Renal pelvis (tissue), 4 donors: Measurements from ENCODE around the gene POFUT2. TPM values are rescaled to one million over a fixed set of nuclear protein-coding genes. Genes with fewer than 3 reads are reported as not detected.

ENCODE experiments used
- DNase-seq: peaks from one replicate; pipeline ENCODE4 v3.0.0-alpha.2; 2013
- polyA plus RNA-seq, 3 donors: library from polyadenylated mRNA; unstranded; fragments of 120-200 nt; gene quantifications; one replicate each; pipeline ENCODE4 v1.2.1, GENCODE V29; 2013; ENCODE audit not compliant: insufficient read length in 3 of 3

Gene POFUT2
- polyA plus RNA-seq, 3 donors = 37.9 to 41.3 (median 38.1) TPM

DNA sequence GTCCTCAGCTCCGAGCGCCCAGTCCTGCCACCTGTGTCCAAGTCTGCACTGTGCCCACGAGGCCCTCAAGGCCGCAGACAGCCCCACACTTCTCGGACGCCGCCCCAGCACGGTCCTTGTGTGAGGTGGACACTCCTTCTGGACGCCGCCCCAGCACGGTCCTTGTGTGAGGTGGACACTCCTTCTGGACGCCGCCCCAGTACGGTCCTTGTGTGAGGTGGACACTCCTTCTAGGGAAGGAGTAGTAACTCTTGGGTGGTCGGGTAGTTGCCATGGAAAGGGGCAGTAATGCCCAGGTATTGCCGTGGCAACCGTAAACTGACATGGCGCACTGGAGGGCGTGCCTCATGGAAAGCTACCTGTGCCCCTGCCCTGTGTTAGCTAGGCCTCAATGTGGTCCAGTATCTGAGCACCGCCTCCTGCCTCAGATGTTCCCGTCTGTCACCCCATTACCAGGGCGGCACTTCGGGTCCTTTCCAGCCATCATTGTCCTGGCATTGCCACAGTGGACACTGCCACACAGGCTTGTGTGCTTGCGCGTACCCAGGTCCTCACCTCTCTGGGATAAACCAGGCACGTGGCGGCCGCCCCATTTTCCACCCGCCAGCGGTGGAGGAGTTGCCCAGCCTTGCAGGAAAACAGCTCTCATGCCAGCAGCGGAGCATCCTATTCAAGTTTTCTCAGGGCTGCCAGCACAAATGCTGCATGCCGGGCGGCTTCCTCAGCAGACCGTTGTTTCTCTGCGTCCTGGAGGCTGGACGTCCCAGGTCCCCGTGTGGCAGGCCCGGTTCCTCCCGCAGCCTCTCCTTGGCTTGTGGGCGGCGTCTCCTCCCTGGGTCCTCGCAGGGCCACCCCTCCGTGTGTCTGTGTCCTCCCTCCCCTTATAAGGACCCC is 40.8 kb upstream of the POFUT2 start:
- DNase-seq = no peak

DNA sequence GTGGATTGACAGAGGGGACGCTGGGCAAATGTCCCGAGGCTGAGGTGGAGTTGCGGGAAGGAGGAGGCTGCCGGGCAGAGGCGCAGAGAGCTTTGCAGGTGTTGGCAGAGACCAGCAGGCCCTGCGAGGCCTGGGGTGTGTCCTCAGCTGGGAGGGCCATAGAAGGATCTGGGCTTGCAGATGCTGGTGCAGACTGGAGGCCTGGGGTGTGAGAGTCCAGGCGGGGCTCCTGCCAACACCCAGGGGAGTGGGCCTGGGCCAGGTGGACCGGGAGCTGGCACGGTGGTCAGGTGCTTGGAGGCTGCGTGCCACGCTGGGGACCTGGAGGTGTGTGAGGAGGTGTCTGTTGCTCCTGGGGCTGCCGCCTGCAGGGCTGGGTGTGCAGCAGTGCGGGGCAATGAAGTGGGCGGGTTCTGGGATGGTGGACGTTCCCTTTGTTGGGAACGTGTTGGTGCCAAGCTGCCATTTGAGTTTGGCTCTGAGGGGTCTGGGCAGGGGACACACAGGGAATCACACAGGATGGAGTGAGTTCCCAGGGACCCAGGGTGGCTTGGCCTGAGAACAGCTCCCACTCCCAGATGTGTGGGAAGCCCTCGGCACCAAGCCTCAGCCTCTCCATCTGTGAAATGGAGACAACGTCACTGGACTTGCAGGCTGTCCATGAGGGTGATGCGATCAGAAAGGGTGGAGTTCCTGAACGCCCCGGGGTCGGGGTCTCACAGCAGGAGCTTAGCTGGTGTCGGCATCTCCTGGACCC is 39.9 kb upstream of the POFUT2 start:
- DNase-seq = no peak

DNA sequence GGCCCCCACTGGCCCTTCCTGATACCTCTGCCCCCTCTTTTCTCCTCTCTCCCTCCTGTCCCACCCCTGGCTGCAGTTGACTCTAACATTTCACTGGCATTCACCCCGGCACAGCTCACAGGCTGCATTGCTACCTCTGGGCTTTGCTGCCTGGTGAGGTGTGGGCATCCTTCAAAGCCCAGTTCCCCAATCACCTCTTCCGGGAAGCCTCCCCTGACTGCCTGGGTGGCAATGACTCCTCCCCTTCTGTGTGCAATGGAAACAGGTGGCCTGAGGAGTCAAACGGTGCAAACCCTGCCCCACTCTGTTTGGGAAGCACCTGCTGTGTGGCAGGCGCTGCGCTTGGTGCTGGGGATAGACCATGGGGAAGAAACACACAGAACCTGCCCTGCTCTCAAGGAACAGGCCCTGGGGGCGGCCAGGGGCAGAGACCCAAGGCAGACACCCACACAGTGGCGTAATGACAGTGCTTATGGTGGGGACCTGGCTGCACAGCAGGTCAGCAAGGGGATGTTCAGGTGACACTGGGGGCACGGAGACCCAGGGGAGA is 39.3 kb upstream of the POFUT2 start:
- DNase-seq = no peak

DNA sequence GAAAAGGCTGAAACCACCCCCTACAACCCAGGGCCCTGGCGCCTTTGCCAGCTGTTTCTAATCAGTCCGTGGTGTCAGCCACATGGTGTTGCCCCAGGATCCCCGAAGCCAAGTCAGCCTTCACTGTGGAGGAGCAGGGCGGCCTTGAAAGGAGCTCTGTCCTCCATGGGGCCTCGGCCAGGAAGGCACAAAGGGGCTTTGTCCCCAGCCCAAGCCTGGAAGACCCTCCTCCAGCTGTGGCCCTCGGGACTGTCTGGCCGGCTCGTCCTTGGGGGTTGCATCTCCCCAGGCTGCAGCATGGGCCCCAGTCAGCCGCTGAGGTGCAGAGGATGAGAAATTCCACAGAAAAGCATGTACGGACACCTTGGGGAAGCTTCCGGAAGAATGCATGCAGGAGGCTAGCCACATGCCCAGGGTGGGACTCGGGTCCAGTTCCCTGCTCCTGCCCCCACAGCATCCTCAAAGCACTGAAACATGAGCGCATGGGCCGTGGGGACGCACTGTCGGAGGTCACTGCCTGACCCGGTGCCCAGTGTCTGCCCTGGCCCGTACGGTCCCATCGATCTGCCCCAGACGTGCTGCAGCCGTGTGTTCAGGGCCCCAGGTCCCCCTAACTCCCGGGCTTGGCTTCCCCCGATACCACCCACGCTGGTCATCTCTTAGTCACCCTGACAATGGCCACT is 38.6 kb upstream of the POFUT2 start:
- DNase-seq = no peak

DNA sequence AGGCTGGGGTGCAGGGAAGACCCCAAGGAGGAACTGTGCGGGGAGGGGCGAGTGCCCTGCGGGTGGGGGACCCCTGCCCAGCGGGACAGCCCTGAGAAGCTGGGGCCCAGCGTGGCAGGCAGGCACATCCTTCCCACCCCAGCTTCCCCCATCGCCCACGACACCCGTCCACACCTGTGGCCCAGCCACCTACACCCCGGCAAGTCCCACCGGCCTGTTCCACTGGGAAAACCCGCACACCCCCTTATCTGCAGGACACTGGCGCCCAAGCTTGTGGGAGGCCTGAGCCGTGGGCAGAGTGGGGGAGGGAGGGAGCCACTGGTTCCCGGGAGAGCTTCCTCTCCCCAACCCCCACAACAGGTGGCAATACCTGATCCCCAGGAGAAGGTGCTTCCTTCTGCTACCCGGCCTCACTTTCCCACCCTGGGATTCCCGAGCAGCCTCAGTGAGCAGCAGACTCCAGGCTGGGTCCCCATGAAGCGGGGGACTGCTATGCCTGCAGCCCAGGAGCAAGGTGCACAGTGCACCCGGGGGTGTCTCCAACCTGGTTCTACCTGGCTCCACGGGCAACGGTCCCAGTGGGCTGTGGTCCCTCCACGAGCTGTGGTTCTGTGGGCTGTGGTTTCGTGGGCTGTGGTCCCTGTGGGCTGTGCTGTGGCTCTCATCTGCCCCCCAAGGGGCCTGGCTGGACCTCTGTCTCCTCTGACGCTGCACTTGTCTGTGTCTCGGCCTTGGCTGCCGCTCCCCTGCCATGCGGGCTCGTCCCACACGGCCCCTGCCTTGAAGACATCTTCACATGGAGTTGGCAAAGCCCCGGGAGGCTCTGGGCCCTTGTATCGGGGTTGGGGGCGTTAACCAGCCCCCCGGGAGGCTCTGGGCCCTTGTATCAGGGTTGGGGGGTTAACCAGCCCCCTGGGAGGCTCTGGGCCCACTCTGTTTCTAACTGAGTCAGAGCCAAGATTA is 37.8 kb upstream of the POFUT2 start:
- no peak for DNase-seq

DNA sequence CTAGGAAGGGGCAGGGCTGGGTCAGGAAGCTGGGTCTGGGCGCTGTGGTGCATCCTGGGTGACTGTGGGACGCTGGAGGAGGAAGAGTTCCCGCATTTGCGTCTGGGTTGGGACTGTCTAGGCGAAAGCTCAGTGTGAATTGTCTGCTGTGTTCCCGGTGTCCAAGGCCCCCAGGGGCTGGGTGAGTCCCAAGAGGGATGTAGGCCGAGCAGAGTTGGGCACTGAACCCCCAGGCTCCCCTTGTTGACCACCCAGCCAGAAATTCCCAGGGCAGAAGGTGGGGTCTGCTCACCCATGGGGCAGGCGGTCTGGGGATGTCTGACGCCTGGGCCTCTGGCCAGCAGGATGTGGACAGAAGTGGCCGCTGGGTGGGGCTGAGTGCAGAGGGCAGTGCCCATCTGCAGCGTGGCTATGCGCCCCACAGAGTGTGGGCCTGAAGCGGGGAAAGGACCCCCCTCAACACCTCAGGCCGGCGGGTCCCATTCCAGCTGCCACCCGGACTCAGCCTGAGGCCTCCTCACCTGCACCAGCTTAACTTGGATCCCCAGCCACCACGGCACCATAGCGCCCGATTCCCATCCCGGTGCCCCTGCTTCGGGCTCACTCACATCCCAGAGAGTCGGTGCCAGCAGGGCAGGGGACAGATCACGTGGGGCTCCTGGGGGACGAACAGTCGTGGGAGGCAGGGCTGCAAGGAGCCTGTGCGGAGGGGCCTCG is 37.0 kb upstream of the POFUT2 start:
- no peak for DNase-seq

DNA sequence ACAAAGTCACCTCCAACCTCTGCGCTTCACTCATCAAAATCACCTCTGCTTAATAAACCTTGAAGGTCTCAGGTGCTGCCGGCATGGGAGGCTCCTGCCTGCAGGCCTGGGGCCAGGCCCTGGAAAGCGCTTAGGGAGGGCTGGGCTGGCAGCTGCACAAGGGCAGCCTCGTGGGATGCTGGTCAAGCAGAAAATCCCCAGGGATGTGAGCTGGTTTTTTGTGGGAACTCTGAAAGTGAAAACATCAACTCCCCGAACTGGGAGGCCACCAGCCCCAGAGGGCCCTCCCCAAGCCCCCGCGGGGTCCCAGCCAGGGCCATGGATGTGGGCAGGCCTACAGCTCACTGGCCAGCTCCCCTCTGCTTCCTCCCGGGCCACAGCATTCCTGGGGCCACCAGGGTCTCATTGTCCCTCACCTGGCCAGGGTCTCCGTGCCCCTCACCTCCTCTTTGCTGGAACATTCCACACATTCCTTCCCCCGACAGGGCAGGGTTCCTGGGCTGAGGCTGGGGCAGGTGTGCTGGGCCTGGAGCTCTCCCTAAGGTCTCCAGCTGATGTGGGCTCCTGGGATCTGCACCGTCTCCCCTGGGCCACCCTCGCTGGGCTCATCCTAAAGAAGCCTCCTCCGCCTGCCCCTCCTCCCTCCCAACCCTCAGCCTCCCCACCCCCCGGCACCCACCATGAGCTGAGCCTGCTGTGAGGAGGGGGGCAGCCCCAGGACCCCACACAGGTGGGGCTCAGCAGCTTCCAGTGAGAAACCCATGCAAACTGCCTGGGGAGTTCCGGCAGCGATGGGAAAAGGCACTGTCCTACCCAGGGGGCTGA is 36.0 kb upstream of the POFUT2 start:
- no peak for DNase-seq

DNA sequence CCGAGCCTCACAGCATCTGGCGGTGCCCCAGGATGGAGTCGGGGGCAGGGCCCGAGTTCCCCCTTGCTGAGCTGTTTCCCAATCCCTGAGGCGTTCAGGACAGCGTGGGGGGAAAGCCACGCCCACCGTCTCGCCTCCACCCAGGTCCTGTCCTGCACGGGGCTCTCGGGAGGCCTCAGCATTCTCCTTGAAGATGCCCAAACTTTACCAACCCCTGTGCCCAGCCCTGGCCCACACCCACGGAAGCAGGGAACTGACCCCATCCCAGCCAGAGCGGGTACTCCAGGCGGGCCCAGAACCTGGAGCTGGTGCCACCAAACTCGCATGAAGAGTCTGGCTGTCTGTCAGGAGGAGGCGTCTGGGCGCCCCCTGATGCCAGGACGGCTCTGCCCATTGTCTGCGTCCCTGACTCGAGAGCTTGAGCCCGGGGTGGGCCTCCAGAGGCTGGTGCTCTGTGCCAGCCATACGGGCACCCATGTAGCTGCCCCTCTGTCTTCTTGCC is 35.3 kb upstream of the POFUT2 start:
- DNase-seq = no peak

DNA sequence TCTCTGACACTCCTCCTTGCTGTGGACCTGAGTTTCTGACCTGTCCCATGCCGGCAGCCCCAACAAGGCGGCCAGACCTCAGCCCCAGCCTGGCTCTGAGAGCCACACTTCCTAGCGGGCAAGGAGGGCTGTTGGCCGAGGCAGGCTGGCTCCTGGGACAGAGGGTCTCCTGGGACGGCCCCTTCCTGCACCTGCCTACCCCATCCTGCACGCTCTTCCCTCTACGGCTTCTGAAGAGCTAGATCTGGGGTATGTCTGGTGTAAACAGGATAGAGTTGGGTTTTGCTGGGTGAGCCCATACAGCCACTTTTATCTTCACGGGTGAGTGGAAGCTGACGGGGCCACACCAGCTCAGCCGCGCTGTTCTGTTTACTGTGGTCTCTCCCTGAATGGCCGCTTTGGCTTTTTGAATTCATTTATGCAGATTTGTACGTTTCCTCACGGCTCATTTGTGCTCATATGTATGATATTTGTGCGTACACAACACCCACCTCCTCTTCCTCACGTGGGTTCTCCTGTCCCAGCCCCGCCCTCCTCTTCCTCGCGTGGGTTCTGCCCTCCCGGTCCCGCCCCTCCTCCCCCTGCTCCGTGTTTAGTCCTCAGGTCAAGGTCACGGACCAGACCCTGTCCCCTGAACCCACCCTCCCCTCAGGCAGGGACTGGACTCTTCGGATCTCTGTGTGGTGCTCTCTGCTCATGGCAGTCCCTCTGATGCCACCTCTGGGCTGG is 34.7 kb upstream of the POFUT2 start:
- no peak for DNase-seq

DNA sequence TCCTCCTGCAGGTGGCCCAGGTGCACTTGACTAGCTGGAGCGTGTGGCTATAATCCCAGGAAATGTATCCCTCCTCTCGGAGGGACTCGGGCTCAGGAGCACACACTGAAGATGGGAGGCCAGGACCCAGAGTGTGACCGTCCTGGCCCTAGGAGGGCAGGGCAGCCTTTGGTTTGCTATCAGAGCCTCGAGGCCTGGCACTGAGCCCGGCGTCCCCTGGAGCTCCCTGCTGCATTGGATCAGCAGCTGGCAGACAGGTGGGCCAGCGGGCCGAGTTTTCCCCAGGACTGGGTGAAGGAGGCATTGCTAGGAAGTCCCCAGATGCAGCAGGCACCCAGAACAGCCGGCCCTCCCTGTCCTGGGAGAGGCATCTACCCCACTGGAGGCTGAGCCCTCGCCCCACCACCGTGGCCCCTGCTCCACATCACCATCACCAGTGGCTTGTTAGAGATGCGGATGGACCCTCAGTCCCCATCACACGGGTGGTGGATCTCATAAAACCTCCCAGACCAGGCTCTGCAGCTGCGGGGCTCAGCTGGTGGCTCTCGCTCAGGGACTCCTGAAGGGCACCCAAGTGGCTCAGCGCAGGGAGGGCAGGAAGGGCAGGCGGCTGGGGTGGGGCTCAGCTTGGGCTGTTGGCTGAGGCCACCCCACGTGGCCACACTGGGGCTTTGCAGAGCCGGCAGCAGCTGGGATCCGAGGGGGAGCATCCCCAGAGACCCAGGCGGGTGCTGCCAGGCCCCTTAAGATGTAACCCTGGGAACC is 32.7 kb upstream of the POFUT2 start:
- DNase-seq = no peak

DNA sequence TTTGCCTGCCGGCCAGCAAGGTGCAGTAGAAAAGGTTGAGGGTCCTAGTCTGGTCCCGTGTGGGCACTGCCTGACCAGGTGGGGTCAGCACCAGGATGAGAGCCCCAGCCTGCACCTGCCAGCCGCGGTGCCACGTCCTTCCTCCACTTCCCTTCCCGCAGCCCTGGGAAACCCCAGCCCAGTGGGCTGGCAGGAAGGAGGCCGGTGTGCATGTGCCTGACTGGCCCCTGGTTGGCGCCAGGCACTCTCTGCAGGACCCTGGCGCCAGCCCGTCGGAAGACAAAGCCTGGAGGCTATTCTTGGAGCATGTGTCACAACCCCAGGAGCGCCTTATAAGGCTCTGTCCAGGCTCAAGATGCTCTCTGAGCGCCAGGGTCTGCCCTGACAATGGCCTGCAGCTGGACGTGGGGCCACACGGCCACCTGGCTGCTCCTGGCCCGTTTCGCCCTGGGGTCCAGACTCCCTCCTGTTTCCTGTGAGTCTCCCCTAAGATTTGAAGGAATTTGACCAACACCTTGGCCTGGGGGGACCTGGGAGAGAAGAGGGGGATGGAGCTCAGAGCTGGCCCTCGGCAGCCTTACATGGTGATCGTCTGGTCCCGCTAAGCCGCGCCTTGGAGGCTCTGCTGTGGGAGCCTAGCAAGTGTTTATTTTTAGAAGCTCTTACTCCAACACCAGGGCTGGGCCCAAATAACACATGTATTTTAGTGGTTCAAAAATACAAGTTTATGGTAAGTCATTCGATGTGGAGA is 31.9 kb upstream of the POFUT2 start:
- DNase-seq = no peak

DNA sequence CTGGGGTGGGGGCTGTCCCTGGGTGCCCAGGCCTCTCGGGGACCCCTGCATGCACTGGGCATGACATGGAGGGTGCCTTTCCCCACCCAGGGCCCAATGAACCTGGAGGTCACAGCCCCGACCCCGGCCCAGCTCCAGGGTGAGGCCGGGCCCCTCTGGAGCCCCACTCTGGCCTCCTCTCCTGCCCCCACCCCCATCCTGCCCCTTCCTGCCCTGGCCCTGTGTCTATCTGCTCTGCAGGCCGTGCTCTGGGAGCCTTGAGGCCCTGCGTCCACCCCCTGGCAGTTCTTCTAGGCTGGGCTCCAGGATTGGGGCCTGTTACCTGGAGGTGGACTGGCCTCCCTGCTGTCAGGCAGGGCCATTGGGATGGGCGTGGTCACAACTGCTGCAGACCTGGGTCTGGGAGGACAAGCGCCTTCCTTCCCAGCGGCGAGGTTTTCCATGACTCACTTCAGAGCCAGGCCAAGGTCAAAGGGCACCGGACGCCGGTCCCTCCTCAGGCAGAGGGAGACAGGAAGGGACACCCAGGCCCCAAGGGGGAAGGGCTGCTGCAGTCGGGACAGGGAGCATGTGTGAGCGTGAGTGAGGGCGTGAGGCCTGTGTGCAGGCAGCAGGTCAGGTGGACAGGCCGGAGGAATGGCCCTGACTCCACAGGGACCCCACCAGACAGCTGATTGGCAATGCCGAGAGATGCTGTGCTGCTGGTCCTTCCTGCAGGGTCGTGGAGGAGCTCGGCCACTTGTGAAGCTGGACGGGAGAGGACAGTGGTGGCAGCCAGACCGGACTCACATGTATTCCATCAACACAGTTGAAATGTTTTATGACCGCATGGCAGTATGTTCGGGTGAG is 31.1 kb upstream of the POFUT2 start:
- DNase-seq = no peak

DNA sequence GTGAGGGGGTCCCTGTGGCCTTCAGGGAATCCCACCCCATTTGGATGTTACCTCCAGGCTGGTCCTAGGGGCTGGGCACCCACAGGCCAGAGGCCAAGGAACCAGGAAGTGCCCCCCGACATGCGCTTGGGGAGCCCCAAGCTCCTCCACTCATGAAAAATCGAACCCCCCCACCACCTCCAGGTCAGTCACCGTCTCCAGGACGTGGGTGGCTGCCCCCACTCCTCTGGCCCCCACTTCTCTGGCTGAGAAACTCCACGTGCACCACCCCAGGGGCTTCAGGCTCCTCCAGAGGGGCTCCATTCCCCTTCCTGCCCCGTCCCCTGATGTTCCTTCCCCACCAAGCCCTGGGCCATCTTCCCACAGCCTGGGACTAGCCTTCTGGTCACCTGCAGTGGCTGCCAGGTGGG is 30.5 kb upstream of the POFUT2 start:
- DNase-seq = no peak

DNA sequence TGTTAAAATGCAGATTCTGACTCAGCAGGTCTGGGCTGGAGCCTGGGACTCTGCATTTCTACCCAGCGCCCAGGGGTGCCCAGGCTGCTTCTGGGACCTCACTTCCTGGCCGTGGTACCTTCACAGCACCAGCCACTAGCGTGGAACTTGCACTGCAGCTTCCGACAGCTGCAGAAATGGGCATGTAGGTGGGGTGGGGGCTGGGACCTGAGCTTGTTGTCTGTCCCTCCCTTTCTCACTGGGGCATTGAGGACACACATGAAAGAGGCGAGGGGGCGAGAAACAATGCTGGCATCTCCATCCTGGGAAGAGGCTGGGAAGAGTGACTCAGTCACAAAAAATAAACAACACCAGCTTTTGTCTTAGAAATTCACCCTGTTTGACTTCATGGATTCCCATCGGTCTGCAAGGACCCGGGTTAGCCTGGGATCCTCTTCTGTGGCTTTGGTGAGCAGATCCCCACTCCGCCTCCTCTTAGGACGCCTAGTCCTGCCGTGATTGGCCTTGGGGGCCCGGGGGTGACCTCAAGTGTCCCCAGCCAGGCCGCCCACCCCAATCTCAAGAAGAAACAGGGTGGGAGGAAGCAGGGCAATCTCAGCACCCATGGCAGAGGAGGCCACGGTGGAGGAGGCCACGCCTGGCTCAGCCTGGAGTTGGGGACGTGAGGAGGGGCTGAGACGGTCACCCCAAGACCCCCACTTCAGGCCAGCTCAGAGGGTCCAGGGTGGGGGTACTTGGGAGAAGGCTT is 29.9 kb upstream of the POFUT2 start:
- no peak for DNase-seq

DNA sequence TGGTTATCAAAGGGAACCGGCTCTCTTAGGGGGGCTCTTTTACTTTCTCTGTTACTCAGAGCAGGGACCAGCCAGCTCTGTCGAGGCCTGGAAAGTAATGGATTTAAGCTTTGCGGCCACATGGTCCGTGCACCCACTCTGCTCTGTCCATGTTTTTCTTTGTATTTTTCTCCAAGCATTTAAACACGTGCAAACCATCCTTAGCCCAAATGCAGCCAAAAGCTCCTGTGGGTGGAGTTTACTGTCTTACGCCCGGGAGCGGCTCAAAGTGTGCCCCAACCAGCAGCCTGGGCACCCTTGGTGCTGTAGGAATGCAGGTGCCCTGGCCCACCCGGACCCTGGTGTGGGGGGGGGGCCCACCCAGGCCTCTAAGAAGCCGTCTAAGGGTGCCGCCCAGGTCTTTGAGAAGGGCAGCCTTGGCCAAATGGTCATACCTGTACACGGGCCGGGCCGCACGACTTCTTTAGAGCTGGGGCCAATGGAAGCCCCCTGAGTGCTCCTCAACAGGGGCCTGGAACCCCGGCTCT is 29.2 kb upstream of the POFUT2 start:
- no peak for DNase-seq
